PC-9 (cell line): ENCODE measurements around the gene CCNT2. TPM values are rescaled to one million over a fixed set of nuclear protein-coding genes. Genes with fewer than 3 reads are reported as not detected.
"Not testable (repeated sequence)": the region's sequence is repeated elsewhere in the genome, so short reads cannot be mapped to it uniquely, and the experiment has no call there.

ENCODE experiments used
- BruUV-seq: library from RNA; stranded (reverse); fragments of 400-500 nt; replicated peaks from 2 replicates; lab custom pipeline; 2021; lab: Mats Ljungman, UMichigan
- CTCF ChIA-PET: fragments of 300-600 bp; sonication (Branson Sonifier 250); formaldehyde crosslinking; loops from one replicate; lab custom pipeline; 2022; ENCODE audit warnings: antibody characterized with exemption; lab: Charles Lee
- POLR2A ChIA-PET: fragments of 300-600 bp; sonication (Branson Sonifier 250); formaldehyde crosslinking; loops from one replicate; lab custom pipeline; 2022; ENCODE audit warnings: antibody characterized with exemption; ENCODE audit not compliant: unreplicated experiment; lab: Charles Lee
- DNase-seq, 2 experiments: peaks; one replicate each; pipeline versions ENCODE4 v3.0.0 to v3.0.0-alpha.2; 2015 to 2022; ENCODE audit warnings: mixed read lengths in 1 of 2
- H2AFZ ChIP-seq: fragments of 200-600 bp; sonication (generic); 2 replicates; pipeline ENCODE4 v1.8.1; 2017; ENCODE audit warnings: antibody characterized with exemption
- H3F3A ChIP-seq: fragments of 200-600 bp; sonication (generic); 2 replicates; pipeline ENCODE4 v1.8.1; 2017; ENCODE audit warnings: antibody characterized with exemption, mild to moderate bottlenecking, low read depth; ENCODE audit not compliant: insufficient read depth
- H3K27ac ChIP-seq: fragments of 200-600 bp; sonication (generic); 2 replicates; pipeline ENCODE4 v1.6.1; 2016; ENCODE audit warnings: mixed run types
- H3K27me3 ChIP-seq: fragments of 200-600 bp; sonication (generic); 2 replicates; pipeline ENCODE4 v1.6.1; 2016; ENCODE audit warnings: low read depth, mixed run types; ENCODE audit not compliant: insufficient read depth
- H3K36me3 ChIP-seq: fragments of 200-600 bp; sonication (generic); 2 replicates; pipeline ENCODE4 v1.6.1; 2016; ENCODE audit warnings: low read depth, mixed run types
- H3K4me1 ChIP-seq: fragments of 200-600 bp; sonication (generic); replicated peaks from 2 replicates; pipeline ENCODE4 v1.6.1; 2016; ENCODE audit warnings: mixed run types; ENCODE audit not compliant: insufficient read depth
- H3K4me2 ChIP-seq: fragments of 200-600 bp; sonication (generic); 2 replicates; pipeline ENCODE4 v1.6.1; 2017; ENCODE audit warnings: mixed run types
- H3K4me3 ChIP-seq: fragments of 200-600 bp; sonication (generic); 2 replicates; pipeline ENCODE4 v1.6.1; 2016; ENCODE audit warnings: mixed run types
- H3K79me2 ChIP-seq: fragments of 200-600 bp; sonication (generic); 2 replicates; pipeline ENCODE4 v1.6.1; 2017; ENCODE audit warnings: low read depth, mixed run types
- H3K9me2 ChIP-seq: fragments of 200-600 bp; sonication (generic); 2 replicates; pipeline ENCODE4 v1.8.1; 2017; ENCODE audit warnings: mild to moderate bottlenecking; ENCODE audit not compliant: insufficient read depth
- H3K9me3 ChIP-seq: fragments of 200-600 bp; sonication (generic); 2 replicates; pipeline ENCODE4 v1.8.1; 2016; ENCODE audit warnings: low read depth; ENCODE audit not compliant: insufficient read depth
- H4K20me1 ChIP-seq: fragments of 200-600 bp; sonication (generic); 2 replicates; pipeline ENCODE4 v1.8.1; 2017; ENCODE audit not compliant: insufficient read depth
- EZH2 ChIP-seq: fragments of 200-600 bp; sonication (generic); IDR thresholded peaks from 2 replicates; pipeline ENCODE4 v1.8.0; 2017; ENCODE audit warnings: antibody characterized with exemption, low read depth
- intact Hi-C: fragments of 100-400 bp; cut with micrococcal nuclease; formaldehyde crosslinking; loops from one replicate; pipeline ENCODE4 v1.10.0; 2022; ENCODE audit not compliant: unreplicated experiment
- total RNA-seq: library from RNA; stranded (reverse); gene quantifications from 2 replicates; pipeline ENCODE4 v1.2.3, GENCODE V29; 2021
- TF ChIP-seq, protein P1 (sequence below): fragments of 200-600 bp; sonication (generic); conservative IDR thresholded peaks from 2 replicates; pipeline ENCODE4 v1.6.1; 2017; ENCODE audit warnings: mixed run types, antibody characterized with exemption, mild to moderate bottlenecking, moderate library complexity

Gene CCNT2
- total RNA-seq, 1 experiment from 2014 or later, result 26.2 TPM

DNA sequence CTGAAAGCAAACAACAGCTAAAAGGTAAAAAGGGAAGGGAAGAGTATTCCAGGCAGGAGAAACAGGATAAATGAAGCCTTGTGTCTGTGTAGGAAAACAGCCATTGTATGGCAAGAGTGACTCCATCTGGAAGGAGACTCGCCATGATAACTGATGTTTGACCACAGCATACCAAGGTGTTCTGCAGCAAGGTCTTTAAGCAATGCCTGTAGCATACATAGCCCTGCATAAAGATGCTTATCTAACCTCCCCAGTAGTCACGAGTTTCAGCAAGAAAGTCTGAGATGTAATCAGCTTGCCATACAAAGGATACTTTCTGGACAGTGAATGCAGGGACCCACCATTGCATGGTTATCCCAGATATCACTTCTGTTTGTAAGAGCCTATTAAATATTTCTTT lies 11.9 kb upstream of the CCNT2 start:
- H3K4me1 ChIP-seq, result no peaks in the 10 kb centered on the region
- BruUV-seq, result no TSS peak
- H3K27me3 ChIP-seq, result no peaks in the 10 kb centered on the region
- TF ChIP-seq EZH2, result no peak
- TF ChIP-seq, protein P1, sequence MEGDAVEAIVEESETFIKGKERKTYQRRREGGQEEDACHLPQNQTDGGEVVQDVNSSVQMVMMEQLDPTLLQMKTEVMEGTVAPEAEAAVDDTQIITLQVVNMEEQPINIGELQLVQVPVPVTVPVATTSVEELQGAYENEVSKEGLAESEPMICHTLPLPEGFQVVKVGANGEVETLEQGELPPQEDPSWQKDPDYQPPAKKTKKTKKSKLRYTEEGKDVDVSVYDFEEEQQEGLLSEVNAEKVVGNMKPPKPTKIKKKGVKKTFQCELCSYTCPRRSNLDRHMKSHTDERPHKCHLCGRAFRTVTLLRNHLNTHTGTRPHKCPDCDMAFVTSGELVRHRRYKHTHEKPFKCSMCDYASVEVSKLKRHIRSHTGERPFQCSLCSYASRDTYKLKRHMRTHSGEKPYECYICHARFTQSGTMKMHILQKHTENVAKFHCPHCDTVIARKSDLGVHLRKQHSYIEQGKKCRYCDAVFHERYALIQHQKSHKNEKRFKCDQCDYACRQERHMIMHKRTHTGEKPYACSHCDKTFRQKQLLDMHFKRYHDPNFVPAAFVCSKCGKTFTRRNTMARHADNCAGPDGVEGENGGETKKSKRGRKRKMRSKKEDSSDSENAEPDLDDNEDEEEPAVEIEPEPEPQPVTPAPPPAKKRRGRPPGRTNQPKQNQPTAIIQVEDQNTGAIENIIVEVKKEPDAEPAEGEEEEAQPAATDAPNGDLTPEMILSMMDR, result no peak
- POLR2A ChIA-PET, result no interaction called here
- H3K27ac ChIP-seq, result no peak overlapping the region
- H3K4me3 ChIP-seq, result no peak overlapping the region
- H3K36me3 ChIP-seq, result no peaks in the 10 kb centered on the region
- H3K9me2 ChIP-seq, result no peaks in the 10 kb centered on the region
- no peaks in the 10 kb centered on the region for H3F3A ChIP-seq
- H3K4me2 ChIP-seq, result no peak overlapping the region
- H4K20me1 ChIP-seq, result no peaks in the 10 kb centered on the region
- H3K79me2 ChIP-seq, result no peaks in the 10 kb centered on the region
- DNase-seq, result no peak
- CTCF ChIA-PET, result no interaction called here
- H3K9me3 ChIP-seq, result no peaks in the 10 kb centered on the region
- no peak overlapping the region for H2AFZ ChIP-seq
- intact Hi-C loops, result no loop called here

DNA sequence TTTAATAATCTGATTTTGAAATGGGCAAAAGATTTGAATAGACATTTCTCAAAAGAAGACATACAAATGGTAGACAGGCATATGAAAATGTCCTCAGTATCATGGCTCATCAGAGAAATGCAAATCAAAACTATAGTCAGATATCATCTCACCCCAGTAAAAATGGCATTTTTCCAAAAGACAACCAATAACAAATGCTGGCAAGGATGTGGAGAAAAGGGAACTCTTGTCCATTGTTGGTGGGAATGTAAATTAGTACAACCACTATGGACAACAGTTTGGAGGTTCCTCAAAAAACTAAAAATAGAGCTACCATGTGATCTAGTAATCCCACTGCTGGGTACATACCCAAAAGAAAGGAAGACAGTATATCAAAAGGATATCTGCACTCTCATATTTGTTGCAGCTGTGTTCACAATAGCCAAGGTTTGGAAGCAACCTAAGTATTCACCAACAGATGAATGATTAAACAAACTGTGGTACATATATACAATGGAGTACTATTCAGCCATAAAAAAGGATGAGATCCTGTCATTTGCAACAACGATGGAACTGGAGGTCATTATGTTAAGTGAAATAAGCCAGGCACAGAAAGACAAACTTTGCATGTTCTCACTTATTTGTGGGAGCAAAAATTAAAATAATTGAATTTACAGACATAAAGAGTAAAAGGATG lies 11.0 kb upstream of the CCNT2 start:
- H3K4me3 ChIP-seq, H3K4me2 ChIP-seq, BruUV-seq, H3K4me1 ChIP-seq, H3K27me3 ChIP-seq, H4K20me1 ChIP-seq, H3K9me3 ChIP-seq, H2AFZ ChIP-seq, H3K27ac ChIP-seq, POLR2A ChIA-PET, DNase-seq, H3K9me2 ChIP-seq, H3K36me3 ChIP-seq, intact Hi-C loops, CTCF ChIA-PET, H3K79me2 ChIP-seq, H3F3A ChIP-seq: not testable (repeated sequence)

DNA sequence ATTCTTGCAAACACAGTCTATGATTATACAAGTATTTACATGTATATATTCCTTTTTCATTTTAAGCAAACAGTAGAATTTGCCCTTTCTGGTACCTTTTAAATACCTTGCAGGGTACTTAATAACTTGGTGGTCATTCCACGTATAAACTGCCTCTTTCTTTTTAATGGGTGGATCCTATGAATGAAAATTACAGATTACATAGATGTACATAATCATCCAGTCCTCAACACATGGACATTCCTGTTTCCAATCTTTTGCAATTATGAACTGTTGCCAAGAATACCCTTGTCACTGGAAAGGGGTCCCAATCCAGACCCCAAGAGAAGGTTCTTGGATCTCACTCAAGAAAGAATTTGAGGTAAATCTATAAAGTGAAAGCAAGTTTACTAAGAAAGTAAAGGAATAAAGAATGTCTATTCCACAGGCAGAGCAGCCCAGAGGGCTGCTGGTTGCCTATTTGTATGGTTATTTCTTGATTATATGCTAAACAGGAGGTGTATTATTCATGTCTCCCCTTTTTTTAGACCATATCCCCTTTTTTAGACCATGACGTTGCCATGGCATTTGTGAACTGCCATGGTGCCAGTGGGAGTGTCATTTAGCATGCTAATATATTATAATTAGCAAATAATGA lies 7.7 kb upstream of the CCNT2 start:
- TF ChIP-seq, protein P1, result no peak
- TF ChIP-seq EZH2, result no peak
- Histone ChIP-seq H3K9me2 (no peaks in the 10 kb centered on the region), H3K4me3 (no peak overlapping the region), H2AFZ (no peak overlapping the region), H3K9me3 (peaks cover 9% of the 10 kb centered on the region; the same call in 1 of the 2 replicates), H4K20me1 (no peaks in the 10 kb centered on the region), H3F3A (no peaks in the 10 kb centered on the region), H3K36me3 (no peaks in the 10 kb centered on the region), H3K4me1 (no peaks in the 10 kb centered on the region), H3K27me3 (no peaks in the 10 kb centered on the region), H3K4me2 (no peak overlapping the region), H3K27ac (no peak overlapping the region), H3K79me2 (no peaks in the 10 kb centered on the region)
- BruUV-seq, result no TSS peak
- POLR2A ChIA-PET, result no interaction called here
- CTCF ChIA-PET, result no interaction called here
- DNase-seq, result no peak
- intact Hi-C loops, result loop anchor here (10.0 kb wide), 2 partner anchors 144 to 796 kb away; partner anchors contain the start of gene RAB3GAP1
